HL-60 (cell line): ENCODE data around the gene NEDD4L.

ENCODE experiments used
- DNase-seq, 2 experiments: peaks; one replicate each; pipeline ENCODE4 v3.0.0-alpha.2; 2010 to 2020; ENCODE audit warnings: low read depth in 1 of 2, low spot score in 1 of 2
- H3K27ac ChIP-seq: fragments of 250-450 bp; sonication (Bioruptor Pico); replicated peaks from 2 replicates; pipeline ENCODE4 v1.5.1; 2020; ENCODE audit warnings: mild to moderate bottlenecking, moderate library complexity
- H3K27me3 ChIP-seq: fragments of 250-450 bp; sonication (Bioruptor Pico); 2 replicates; pipeline ENCODE4 v1.5.1; 2021; ENCODE audit warnings: mild to moderate bottlenecking, moderate library complexity; ENCODE audit not compliant: insufficient read depth, poor library complexity, severe bottlenecking
- H3K4me3 ChIP-seq: replicated peaks from 2 replicates; pipeline ENCODE4 v1.5.1; 2011; ENCODE audit warnings: mild to moderate bottlenecking, control low read depth, low read length; ENCODE audit not compliant: insufficient read depth
- GABPA ChIP-seq: IDR thresholded peaks from 2 replicates; pipeline ENCODE4 v1.6.1; 2012; ENCODE audit warnings: low read depth
- POLR2AphosphoS5 ChIP-seq: IDR thresholded peaks from 2 replicates; pipeline ENCODE4 v1.6.1; 2012; ENCODE audit warnings: low read depth
- SPI1 ChIP-seq: IDR thresholded peaks from 2 replicates; pipeline ENCODE4 v1.6.1; 2012; ENCODE audit warnings: low read depth, mild to moderate bottlenecking, borderline replicate concordance
- TF ChIP-seq, protein P1 (sequence below): IDR thresholded peaks from 2 replicates; pipeline ENCODE4 v1.6.1; 2012; ENCODE audit warnings: low read depth; ENCODE audit not compliant: insufficient replicate concordance
- TF ChIP-seq, protein P2 (sequence below): IDR thresholded peaks from one replicate; pipeline ENCODE4 v1.5.1; 2011; ENCODE audit warnings: low read length, control low read depth, inconsistent platforms; ENCODE audit not compliant: insufficient read depth

Gene NEDD4L

DNA sequence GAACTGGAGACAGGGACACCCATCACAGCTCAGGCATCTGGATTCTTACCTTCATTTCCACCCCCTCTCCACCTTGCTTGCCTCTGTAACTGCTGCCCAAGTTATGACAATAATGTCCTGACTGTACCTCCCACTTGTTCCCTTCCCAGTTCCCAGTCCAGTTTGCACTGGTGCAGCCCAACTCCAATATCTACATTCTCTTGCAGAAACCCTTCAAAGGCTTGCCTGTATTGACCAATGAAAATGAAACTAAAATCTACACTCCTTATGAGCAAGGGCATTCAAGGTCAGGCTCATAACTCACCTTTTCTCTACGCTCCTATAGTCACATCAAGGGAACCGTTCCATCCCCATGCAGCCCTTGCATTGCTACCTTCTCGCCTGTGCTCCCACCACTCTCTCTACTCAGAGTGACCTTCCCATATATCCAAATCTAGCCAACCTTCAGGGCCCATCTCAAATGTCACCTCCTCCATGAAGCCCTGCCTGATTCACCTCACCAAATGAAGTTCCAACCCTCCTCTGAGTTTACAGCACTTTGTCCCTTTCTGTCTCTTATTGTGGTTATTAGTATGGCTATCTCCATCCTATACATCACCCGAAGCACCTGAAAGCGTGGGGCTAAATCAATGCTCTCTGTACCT is 365.9 kb downstream of the NEDD4L start:
- no peak overlapping the region for H3K27ac ChIP-seq
- DNase-seq, result no peak
- H3K27me3 ChIP-seq, result peaks cover 3% of the 10 kb centered on the region
- TF ChIP-seq POLR2AphosphoS5 (no peak), GABPA (no peak), SPI1 (no peak)
- TF ChIP-seq, protein P1, sequence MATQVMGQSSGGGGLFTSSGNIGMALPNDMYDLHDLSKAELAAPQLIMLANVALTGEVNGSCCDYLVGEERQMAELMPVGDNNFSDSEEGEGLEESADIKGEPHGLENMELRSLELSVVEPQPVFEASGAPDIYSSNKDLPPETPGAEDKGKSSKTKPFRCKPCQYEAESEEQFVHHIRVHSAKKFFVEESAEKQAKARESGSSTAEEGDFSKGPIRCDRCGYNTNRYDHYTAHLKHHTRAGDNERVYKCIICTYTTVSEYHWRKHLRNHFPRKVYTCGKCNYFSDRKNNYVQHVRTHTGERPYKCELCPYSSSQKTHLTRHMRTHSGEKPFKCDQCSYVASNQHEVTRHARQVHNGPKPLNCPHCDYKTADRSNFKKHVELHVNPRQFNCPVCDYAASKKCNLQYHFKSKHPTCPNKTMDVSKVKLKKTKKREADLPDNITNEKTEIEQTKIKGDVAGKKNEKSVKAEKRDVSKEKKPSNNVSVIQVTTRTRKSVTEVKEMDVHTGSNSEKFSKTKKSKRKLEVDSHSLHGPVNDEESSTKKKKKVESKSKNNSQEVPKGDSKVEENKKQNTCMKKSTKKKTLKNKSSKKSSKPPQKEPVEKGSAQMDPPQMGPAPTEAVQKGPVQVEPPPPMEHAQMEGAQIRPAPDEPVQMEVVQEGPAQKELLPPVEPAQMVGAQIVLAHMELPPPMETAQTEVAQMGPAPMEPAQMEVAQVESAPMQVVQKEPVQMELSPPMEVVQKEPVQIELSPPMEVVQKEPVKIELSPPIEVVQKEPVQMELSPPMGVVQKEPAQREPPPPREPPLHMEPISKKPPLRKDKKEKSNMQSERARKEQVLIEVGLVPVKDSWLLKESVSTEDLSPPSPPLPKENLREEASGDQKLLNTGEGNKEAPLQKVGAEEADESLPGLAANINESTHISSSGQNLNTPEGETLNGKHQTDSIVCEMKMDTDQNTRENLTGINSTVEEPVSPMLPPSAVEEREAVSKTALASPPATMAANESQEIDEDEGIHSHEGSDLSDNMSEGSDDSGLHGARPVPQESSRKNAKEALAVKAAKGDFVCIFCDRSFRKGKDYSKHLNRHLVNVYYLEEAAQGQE, result no peak
- TF ChIP-seq, protein P2, sequence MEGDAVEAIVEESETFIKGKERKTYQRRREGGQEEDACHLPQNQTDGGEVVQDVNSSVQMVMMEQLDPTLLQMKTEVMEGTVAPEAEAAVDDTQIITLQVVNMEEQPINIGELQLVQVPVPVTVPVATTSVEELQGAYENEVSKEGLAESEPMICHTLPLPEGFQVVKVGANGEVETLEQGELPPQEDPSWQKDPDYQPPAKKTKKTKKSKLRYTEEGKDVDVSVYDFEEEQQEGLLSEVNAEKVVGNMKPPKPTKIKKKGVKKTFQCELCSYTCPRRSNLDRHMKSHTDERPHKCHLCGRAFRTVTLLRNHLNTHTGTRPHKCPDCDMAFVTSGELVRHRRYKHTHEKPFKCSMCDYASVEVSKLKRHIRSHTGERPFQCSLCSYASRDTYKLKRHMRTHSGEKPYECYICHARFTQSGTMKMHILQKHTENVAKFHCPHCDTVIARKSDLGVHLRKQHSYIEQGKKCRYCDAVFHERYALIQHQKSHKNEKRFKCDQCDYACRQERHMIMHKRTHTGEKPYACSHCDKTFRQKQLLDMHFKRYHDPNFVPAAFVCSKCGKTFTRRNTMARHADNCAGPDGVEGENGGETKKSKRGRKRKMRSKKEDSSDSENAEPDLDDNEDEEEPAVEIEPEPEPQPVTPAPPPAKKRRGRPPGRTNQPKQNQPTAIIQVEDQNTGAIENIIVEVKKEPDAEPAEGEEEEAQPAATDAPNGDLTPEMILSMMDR, result no peak
- no peak overlapping the region for H3K4me3 ChIP-seq

DNA sequence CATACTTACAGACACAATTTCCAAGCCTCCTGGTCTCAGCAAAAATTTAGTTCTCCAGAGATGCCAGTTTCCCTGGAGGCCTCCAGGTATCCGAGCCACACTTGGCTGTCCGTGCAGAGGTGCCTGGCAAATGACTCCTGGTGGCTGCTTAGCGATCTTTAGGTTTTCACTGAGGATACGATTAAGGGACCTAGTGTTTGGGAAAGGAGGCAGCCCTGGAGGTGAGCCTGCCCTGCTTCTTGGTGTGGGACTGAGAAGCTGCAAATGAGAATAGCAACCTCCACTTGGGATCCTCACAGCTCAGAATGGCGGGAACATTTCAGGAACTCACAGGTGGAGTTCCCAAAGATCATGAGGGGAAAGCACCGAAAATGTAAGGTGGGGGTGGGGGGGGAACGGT is 367.3 kb downstream of the NEDD4L start:
- TF ChIP-seq, protein P1, result no peak
- no peak for TF ChIP-seq SPI1
- no peak for TF ChIP-seq GABPA
- no peak for TF ChIP-seq POLR2AphosphoS5
- Histone ChIP-seq H3K27me3 (peaks cover 3% of the 10 kb centered on the region), H3K4me3 (no peak overlapping the region), H3K27ac (no peak overlapping the region)
- DNase-seq, result no peak

DNA sequence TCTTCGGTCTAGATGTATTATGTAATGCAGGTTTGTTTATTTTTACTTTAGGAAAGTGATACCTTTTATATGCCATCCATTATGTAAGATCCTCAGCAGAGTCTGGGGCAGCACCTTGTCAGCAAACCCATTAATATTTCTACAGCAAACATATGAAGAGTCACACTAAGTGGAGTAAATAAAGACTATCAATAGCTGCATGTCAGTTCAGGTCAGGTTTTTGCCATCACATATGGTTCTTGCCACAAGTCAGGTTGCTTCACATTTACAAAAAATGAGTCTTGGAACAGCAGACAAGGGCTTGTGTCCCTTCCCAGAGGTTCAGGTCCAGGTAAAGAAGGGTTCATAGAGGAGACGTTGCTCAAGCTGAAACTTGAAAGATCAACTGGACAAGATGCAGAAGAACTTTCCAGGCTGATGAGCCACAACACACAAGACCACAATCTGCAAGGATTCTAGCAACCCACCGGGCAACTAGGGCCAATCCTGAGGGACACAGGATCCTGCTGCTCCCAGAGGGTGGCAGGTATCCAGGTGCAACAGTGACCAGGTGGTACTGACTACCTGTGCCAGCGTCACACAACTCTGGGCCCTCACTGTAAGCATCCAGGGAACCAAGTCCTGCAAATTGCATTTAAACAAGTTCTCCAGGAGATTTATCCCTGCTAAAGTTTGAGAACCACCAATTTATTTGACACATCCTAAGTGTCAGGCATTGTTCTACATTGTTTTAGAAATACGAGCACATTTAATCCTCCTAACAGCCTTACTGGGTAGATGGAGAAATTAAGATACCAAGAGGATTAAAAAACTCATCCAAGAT is 369.0 kb downstream of the NEDD4L start:
- Histone ChIP-seq H3K27ac (no peak overlapping the region), H3K4me3 (no peak overlapping the region), H3K27me3 (peaks cover 3% of the 10 kb centered on the region)
- TF ChIP-seq GABPA (no peak), POLR2AphosphoS5 (no peak), SPI1 (no peak)
- TF ChIP-seq, protein P1, result no peak
- TF ChIP-seq, protein P2, result no peak
- DNase-seq, result no peak
